Coronary artery (tissue), 2 donors: Measurements from ENCODE around the gene LOXL1.
A peak's percentile ranks its signal among the peaks of the same experiment; 100 is the strongest.
"Not testable (repeated sequence)": the region's sequence is repeated elsewhere in the genome, so short reads cannot be mapped to it uniquely, and the experiment has no call there.

ENCODE experiments used
- DNase-seq: peaks from one replicate; pipeline ENCODE4 v3.0.0-alpha.2; 2017; ENCODE audit warnings: low spot score
- H3K27ac ChIP-seq, 2 donors: fragments of 200-600 bp; sonication (generic); one replicate each; pipeline ENCODE4 v1.5.1; 2016 to 2019
- H3K4me3 ChIP-seq: fragments of 200-600 bp; sonication (generic); 2 replicates; pipeline ENCODE4 v1.5.1; 2016; ENCODE audit warnings: mild to moderate bottlenecking, moderate library complexity
- TF ChIP-seq, protein P1 (sequence below): fragments of 200-600 bp; sonication (generic); IDR thresholded peaks from one replicate; pipeline ENCODE4 v1.5.1; 2019; ENCODE audit warnings: antibody characterized with exemption

LOXL1 gene

DNA sequence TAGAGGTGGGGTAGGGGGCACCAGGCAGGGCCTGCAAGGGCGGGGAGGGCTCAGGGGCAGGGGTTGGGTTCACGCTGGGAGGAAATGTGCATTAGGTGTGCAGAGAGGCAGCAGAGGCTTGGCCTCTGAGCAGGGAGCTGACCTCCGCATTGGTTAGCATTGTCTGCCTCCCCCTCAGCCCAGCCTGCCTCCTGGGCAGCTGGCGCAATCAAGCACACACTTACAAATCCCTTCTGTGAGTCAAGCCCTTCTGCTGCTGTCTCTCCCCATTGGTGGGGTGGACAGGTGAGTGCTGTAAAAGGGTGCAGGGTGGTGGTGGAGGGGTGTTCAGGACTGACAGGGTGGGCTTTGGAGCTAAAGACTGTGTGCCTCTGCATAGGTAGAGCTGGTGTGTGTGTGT is 9.3 kb downstream of the LOXL1 start:
- TF ChIP-seq, protein P1, sequence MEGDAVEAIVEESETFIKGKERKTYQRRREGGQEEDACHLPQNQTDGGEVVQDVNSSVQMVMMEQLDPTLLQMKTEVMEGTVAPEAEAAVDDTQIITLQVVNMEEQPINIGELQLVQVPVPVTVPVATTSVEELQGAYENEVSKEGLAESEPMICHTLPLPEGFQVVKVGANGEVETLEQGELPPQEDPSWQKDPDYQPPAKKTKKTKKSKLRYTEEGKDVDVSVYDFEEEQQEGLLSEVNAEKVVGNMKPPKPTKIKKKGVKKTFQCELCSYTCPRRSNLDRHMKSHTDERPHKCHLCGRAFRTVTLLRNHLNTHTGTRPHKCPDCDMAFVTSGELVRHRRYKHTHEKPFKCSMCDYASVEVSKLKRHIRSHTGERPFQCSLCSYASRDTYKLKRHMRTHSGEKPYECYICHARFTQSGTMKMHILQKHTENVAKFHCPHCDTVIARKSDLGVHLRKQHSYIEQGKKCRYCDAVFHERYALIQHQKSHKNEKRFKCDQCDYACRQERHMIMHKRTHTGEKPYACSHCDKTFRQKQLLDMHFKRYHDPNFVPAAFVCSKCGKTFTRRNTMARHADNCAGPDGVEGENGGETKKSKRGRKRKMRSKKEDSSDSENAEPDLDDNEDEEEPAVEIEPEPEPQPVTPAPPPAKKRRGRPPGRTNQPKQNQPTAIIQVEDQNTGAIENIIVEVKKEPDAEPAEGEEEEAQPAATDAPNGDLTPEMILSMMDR: no peak
- DNase-seq: no peak
- Histone ChIP-seq H3K27ac (peak overlapping the region in 1 of 2 donors; percentile 74), H3K4me3 (no peak overlapping the region)

DNA sequence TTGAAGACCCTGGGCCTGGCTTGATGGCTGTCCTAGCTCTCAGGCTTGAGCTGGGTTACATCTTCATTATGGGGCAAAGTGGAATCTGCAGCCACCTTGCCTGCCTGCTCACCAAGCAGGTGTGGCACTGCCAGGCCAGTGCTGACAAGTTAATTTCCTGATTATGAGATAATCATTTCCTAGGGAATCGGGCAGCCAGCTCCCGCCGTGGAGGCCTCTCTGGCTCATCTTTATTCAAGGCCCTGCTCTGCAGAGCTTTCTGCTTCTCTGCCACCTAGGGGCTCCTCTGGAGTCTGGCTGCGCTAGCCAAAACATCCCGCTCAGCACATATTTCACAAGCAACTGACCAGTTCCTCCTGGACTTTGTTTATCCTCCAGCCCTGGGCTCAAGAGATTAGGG is 9.9 kb downstream of the LOXL1 start:
- TF ChIP-seq, protein P1: no peak
- no peak for DNase-seq
- H3K27ac ChIP-seq: peak overlapping the region in 1 of 2 donors; percentile 74
- no peak overlapping the region for H3K4me3 ChIP-seq

DNA sequence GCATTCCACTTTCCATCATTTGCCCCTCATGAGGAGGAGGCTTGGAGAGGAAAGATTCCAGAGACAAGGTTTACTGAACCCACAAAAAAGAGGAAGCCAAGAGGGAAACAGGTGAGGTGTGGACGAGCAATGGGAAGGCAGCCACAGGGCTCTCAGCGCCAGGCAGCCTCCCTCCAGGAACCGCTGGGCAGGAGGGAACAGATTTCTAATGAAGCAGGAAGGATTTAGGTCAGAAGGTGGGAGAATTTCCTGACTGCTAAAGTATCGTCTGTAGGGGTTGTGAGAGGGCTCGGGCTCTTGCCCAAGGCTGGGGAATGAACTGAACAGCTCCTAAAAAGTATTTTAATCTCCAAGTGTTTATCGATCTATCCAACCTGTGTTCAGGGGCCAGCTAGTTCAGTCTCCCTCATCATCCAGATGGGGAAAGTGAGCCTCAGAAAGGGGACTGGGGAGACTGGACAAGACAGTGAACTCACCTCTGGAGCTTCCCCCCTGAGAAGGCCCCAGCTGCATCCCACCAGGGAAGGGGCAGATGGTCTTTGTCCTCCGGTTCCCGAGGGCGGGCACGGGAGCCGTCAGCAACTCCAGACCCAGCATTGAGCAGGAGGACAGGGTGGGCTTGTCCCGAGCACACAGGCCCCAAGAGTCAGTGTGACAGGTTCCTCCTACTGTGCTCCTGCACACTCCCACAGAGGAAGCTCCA is 10.5 kb downstream of the LOXL1 start:
- Histone ChIP-seq H3K4me3 (no peak overlapping the region), H3K27ac (peak overlapping the region in 1 of 2 donors; percentile 74)
- TF ChIP-seq, protein P1: no peak
- no peak for DNase-seq

DNA sequence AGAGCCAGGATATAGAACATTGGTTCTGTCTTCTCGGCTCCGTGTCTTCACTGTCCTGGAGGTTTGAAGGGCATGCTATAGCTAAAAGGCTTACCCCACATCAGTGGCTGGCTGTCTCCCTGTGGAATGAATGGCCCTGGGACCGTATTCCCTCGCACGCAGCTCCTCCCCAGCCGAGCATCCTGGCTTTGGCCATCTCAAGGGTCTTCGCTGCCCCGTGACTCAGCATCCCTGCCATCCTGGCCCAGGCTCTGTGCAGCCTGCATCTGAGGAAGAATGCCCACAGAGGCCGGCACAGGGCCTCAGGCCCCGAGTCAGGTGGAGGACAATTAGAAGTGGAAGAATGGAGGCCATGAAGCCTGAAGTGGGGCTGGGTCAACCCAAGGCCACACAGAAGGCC is 11.0 kb downstream of the LOXL1 start:
- TF ChIP-seq, protein P1: no peak
- H3K27ac ChIP-seq: peak overlapping the region in 1 of 2 donors; percentile 74
- DNase-seq: no peak
- no peak overlapping the region for H3K4me3 ChIP-seq

DNA sequence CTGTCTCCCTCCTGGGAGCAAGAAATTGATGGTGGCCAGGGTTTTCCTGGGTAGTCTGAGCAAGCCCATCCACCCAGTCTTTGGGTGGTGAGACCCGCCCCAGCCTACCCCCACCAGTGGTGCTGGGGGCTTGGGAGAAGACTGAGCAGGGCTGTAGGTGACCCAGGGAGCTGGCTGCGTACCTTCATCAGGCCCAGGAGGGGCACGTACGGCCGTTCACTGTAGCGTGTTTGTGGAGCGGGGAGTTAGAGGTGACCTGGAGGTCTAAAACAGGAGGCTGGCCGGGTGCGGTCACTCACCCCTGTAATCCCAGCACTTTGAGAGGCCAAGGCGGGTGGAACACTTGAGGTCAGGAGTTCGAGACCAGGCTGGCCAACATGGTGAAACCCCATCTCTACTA is 11.5 kb downstream of the LOXL1 start:
- TF ChIP-seq, protein P1: no peak
- DNase-seq: no peak
- H3K27ac ChIP-seq: no peak overlapping the region
- no peak overlapping the region for H3K4me3 ChIP-seq

DNA sequence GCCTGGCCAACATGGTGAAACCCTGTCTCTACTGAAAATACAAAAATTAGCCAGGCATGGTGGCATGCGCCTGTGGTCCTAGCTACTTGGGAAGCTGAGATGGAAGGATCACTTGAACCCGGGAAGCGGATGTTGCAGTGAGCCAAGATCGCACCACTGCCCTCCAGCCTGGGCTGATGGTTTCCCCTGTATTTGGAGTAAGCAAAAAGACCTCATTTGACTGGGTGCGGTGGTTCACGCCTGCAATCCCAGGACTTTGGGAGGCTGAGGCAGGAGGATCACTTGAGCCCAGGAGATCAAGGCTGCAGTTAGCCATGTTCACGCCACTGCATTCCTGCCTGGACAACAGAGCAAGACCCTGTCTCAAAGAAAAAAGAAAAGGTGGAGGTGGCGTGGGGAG is 12.3 kb downstream of the LOXL1 start:
- H3K27ac ChIP-seq: peak overlapping the region in 1 of 2 donors; percentile 94
- peak; percentile 53 for DNase-seq
- H3K4me3 ChIP-seq: not testable (repeated sequence)

DNA sequence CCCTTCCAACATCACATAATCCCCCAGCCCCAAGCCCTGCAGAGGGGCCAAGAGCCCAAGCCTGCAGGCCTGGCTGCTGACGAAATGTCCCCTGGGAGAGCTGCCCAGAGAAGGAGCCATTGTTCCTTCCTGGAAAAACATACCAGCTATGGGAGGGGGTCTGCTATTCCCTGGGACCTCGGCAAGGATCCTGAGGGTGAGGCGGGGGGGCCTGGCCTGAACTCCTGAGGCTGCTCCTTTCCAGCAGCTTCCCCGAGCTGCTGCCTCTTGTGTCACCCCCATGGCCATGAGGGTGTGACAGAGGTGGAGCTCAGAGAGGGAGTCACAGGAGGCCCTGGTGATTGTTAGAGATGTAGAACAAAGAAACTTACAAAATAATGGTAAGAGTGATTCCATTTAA is 12.9 kb downstream of the LOXL1 start:
- H3K27ac ChIP-seq: peak overlapping the region; percentile 49 to 94
- no peak overlapping the region for H3K4me3 ChIP-seq
- DNase-seq: peak; percentile 53
- TF ChIP-seq, protein P1: no peak
